Measurements from ENCODE around the gene RHBDD1.
"Not testable (repeated sequence)": the region's sequence is repeated elsewhere in the genome, so short reads cannot be mapped to it uniquely, and the experiment has no call there.

The RHBDD1 gene

GRCh38 chr2:226839161-226839560 lies 3.3 kb downstream of the RHBDD1 start:
- TF ChIP-seq CTCF (IDR thresholded peaks at IDR 0.05; ENCODE audit: borderline replicate concordance, control extremely low read depth, extremely low read depth, insufficient read depth, missing control alignments), result no peak
- in situ Hi-C loops (cut with MboI; ENCODE audit: low sequenced_read_pairs, unreplicated experiment), result no loop called here
- no peak for DNase-seq (ENCODE audit: low spot score)

GRCh38 chr2:226839951-226840350 lies 4.1 kb downstream of the RHBDD1 start:
- DNase-seq (ENCODE audit: low spot score), result no peak
- in situ Hi-C loops (cut with MboI; ENCODE audit: low sequenced_read_pairs, unreplicated experiment), result no loop called here
- no peak for TF ChIP-seq CTCF (IDR thresholded peaks at IDR 0.05; ENCODE audit: borderline replicate concordance, control extremely low read depth, extremely low read depth, insufficient read depth, missing control alignments)

- DNase-seq (ENCODE audit: low spot score); in situ Hi-C loops (cut with MboI; ENCODE audit: low sequenced_read_pairs, unreplicated experiment): not testable (repeated sequence)
Measured at GRCh38 chr2:226843001-226843400, 7.1 kb downstream of the RHBDD1 start.

GRCh38 chr2:226845386-226846116 lies 9.7 kb downstream of the RHBDD1 start:
- TF ChIP-seq CTCF (IDR thresholded peaks at IDR 0.05; ENCODE audit: borderline replicate concordance, control extremely low read depth, extremely low read depth, insufficient read depth, missing control alignments), result no peak
- no peak for DNase-seq (ENCODE audit: low spot score)
- in situ Hi-C loops (cut with MboI; ENCODE audit: low sequenced_read_pairs, unreplicated experiment), result no loop called here

GRCh38 chr2:226847090-226847489 lies 11.2 kb downstream of the RHBDD1 start:
- in situ Hi-C loops (cut with MboI; ENCODE audit: low sequenced_read_pairs, unreplicated experiment), result no loop called here
- TF ChIP-seq CTCF (IDR thresholded peaks at IDR 0.05; ENCODE audit: borderline replicate concordance, control extremely low read depth, extremely low read depth, insufficient read depth, missing control alignments), result no peak
- DNase-seq (ENCODE audit: low spot score), result no peak

- DNase-seq (ENCODE audit: low spot score), result no peak
- in situ Hi-C loops (cut with MboI; ENCODE audit: low sequenced_read_pairs, unreplicated experiment), result no loop called here
- no peak for TF ChIP-seq CTCF (IDR thresholded peaks at IDR 0.05; ENCODE audit: borderline replicate concordance, control extremely low read depth, extremely low read depth, insufficient read depth, missing control alignments)
Measured at GRCh38 chr2:226847511-226847910, 11.7 kb downstream of the RHBDD1 start.

- in situ Hi-C loops (cut with MboI; ENCODE audit: low sequenced_read_pairs, unreplicated experiment), result no loop called here
- DNase-seq (ENCODE audit: low spot score), result no peak
- no peak for TF ChIP-seq CTCF (IDR thresholded peaks at IDR 0.05; ENCODE audit: borderline replicate concordance, control extremely low read depth, extremely low read depth, insufficient read depth, missing control alignments)
Measured at GRCh38 chr2:226849349-226849748, 13.5 kb downstream of the RHBDD1 start.

Measured in GM13976 (cell line).